Loucy (cell line): ENCODE data around the gene PCDH20.
"Not testable (repeated sequence)": the region's sequence is repeated elsewhere in the genome, so short reads cannot be mapped to it uniquely, and the experiment has no call there.

Source experiments
- H2AFZ ChIP-seq: fragments of 200-600 bp; sonication (generic); 2 replicates; pipeline ENCODE4 v1.6.0; 2016; ENCODE audit warnings: antibody characterized with exemption, mild to moderate bottlenecking, low read length, moderate library complexity
- H3F3A ChIP-seq: fragments of 200-600 bp; 2 replicates; pipeline ENCODE4 v1.6.0; 2016; ENCODE audit warnings: antibody characterized with exemption, low read depth, mild to moderate bottlenecking
- H3K27me3 ChIP-seq: fragments of 200-600 bp; sonication (generic); 2 replicates; pipeline ENCODE4 v1.6.1; 2014; ENCODE audit warnings: low read length, mild to moderate bottlenecking; ENCODE audit not compliant: insufficient read depth, poor library complexity, severe bottlenecking
- H3K36me3 ChIP-seq: fragments of 200-600 bp; sonication (generic); 2 replicates; pipeline ENCODE4 v1.6.1; 2016; ENCODE audit warnings: low read length; ENCODE audit not compliant: insufficient read depth
- H3K4me1 ChIP-seq: fragments of 200-600 bp; sonication (generic); 2 replicates; pipeline ENCODE4 v1.5.1; 2014; ENCODE audit warnings: low read length, mild to moderate bottlenecking; ENCODE audit not compliant: insufficient read depth, poor library complexity, severe bottlenecking
- H3K4me2 ChIP-seq: fragments of 200-600 bp; sonication (generic); 2 replicates; pipeline ENCODE4 v1.6.0; 2014; ENCODE audit warnings: antibody characterized with exemption, low read length, low read depth, mild to moderate bottlenecking; ENCODE audit not compliant: poor library complexity, severe bottlenecking
- H3K4me3 ChIP-seq: fragments of 200-600 bp; sonication (generic); 2 replicates; pipeline ENCODE4 v1.5.1; 2014; ENCODE audit warnings: low read length, mild to moderate bottlenecking, mixed read lengths; ENCODE audit not compliant: poor library complexity, severe bottlenecking
- H3K79me2 ChIP-seq: fragments of 200-600 bp; sonication (generic); 2 replicates; pipeline ENCODE4 v1.6.1; 2014; ENCODE audit warnings: low read length; ENCODE audit not compliant: insufficient read depth
- H3K9ac ChIP-seq: fragments of 200-600 bp; sonication (generic); 2 replicates; pipeline ENCODE4 v1.6.0; 2014; ENCODE audit warnings: mild to moderate bottlenecking, low read depth, low read length, moderate library complexity; ENCODE audit not compliant: poor library complexity, severe bottlenecking
- H3K9me2 ChIP-seq: fragments of 200-600 bp; sonication (generic); replicated peaks from 2 replicates; pipeline ENCODE4 v1.6.1; 2016; ENCODE audit warnings: low read depth, low read length, mixed read lengths
- H3K9me3 ChIP-seq: fragments of 200-600 bp; sonication (generic); 2 replicates; pipeline ENCODE4 v1.6.1; 2014; ENCODE audit warnings: mild to moderate bottlenecking, antibody characterized with exemption, low read length, low read depth; ENCODE audit not compliant: insufficient read depth
- H4K20me1 ChIP-seq: fragments of 200-600 bp; sonication (generic); 2 replicates; pipeline ENCODE4 v1.6.0; 2014; ENCODE audit warnings: antibody characterized with exemption, low read length, mild to moderate bottlenecking; ENCODE audit not compliant: insufficient read depth, poor library complexity, severe bottlenecking
- EZH2phosphoT487 ChIP-seq: fragments of 200-600 bp; IDR thresholded peaks from 2 replicates; pipeline ENCODE4 v1.6.1; 2018; ENCODE audit warnings: antibody characterized with exemption, mild to moderate bottlenecking, moderate library complexity, borderline replicate concordance
- TF ChIP-seq, protein P1 (sequence below): fragments of 200-600 bp; sonication (generic); conservative IDR thresholded peaks from 2 replicates; pipeline ENCODE4 v1.5.1; 2014; ENCODE audit warnings: mild to moderate bottlenecking, antibody characterized with exemption, low read length

PCDH20 gene

DNA sequence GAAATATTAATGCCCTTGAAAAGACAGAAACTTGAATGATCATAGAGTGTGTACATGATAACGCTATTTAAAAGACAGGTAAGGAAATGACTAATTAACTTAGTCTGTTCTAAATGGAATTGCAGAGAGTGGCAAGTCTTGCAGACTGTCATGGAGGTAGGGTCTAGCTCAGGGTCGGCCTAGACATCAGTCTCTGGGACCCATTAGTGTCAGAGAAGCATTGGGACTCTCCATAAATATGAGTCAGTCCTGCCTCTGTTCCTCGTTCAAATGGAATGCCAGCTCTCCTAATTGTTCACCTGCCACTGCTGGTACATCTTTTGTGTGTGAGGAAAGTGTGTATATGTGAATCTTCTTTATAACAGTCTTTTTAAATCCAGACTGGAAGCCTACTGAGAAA is 28.0 kb downstream of the PCDH20 start:
- no peaks in the 10 kb centered on the region for H4K20me1 ChIP-seq
- H3K4me2 ChIP-seq, result no peak overlapping the region
- TF ChIP-seq EZH2phosphoT487, result no peak
- TF ChIP-seq, protein P1, sequence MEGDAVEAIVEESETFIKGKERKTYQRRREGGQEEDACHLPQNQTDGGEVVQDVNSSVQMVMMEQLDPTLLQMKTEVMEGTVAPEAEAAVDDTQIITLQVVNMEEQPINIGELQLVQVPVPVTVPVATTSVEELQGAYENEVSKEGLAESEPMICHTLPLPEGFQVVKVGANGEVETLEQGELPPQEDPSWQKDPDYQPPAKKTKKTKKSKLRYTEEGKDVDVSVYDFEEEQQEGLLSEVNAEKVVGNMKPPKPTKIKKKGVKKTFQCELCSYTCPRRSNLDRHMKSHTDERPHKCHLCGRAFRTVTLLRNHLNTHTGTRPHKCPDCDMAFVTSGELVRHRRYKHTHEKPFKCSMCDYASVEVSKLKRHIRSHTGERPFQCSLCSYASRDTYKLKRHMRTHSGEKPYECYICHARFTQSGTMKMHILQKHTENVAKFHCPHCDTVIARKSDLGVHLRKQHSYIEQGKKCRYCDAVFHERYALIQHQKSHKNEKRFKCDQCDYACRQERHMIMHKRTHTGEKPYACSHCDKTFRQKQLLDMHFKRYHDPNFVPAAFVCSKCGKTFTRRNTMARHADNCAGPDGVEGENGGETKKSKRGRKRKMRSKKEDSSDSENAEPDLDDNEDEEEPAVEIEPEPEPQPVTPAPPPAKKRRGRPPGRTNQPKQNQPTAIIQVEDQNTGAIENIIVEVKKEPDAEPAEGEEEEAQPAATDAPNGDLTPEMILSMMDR, result no peak
- H3K79me2 ChIP-seq, result no peaks in the 10 kb centered on the region
- no peak overlapping the region for H3K4me3 ChIP-seq
- no peaks in the 10 kb centered on the region for H3K4me1 ChIP-seq
- no peak overlapping the region for H3K9ac ChIP-seq
- H3F3A ChIP-seq, result no peaks in the 10 kb centered on the region
- H3K9me3 ChIP-seq, result no peaks in the 10 kb centered on the region
- H3K27me3 ChIP-seq, result peaks cover 4% of the 10 kb centered on the region
- H2AFZ ChIP-seq, result peak overlapping the region; percentile 28; the same call in 1 of the 2 replicates
- no peaks in the 10 kb centered on the region for H3K9me2 ChIP-seq
- H3K36me3 ChIP-seq, result no peaks in the 10 kb centered on the region

DNA sequence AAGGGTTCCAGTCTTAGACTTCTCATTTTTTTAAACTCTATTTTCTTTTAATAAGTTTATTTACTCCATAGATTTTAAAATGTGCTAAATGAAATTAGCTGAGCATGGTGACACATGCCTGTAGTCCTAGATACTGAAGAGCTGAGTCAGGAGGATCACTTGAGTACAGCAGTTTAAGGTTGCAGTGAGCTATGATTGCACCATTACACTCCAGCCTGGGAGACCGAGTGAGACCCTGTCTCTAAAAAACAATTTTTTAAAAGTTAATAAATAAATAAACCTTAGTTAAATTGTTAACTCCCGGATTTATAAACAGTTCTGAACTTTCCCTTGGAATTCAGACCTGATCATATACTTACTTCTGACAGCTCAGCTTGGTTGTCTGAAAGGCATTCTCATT is 32.5 kb downstream of the PCDH20 start:
- no peak overlapping the region for H3K4me2 ChIP-seq

DNA sequence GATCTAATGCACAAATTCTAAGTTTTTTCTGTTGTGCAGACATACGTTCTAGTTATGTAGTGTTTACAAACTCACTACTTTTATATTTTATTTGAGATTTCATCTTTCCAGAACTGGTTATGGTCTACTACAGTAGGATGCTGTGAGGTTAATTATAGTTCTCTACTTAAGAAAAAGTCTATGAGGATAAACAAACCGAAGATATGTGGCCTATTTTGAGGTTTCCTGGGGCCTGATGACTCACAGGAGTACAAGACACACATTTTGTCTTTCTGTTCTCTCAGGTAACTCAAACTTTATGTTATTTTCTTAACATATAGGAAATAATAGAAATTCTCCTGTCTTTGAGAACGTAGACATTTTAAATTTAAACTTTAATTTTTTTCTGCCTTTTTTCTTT is 45.1 kb downstream of the PCDH20 start:
- peak overlapping the region; percentile 49 for H3K4me2 ChIP-seq
- H3K36me3 ChIP-seq, result no peaks in the 10 kb centered on the region
- H3K9me2 ChIP-seq, result no peaks in the 10 kb centered on the region
- TF ChIP-seq EZH2phosphoT487, result no peak
- TF ChIP-seq, protein P1, result no peak
- no peaks in the 10 kb centered on the region for H3K27me3 ChIP-seq
- H2AFZ ChIP-seq, result no peak overlapping the region
- no peaks in the 10 kb centered on the region for H3K9me3 ChIP-seq
- H3F3A ChIP-seq, result no peaks in the 10 kb centered on the region
- no peak overlapping the region for H3K9ac ChIP-seq
- peaks cover 25% of the 10 kb centered on the region for H3K4me1 ChIP-seq
- H3K4me3 ChIP-seq, result no peak overlapping the region
- no peaks in the 10 kb centered on the region for H4K20me1 ChIP-seq
- H3K79me2 ChIP-seq, result no peaks in the 10 kb centered on the region

More for the DNA sequence above, 32.5 kb downstream of the PCDH20 start:
- H3K9me2 ChIP-seq, result no peaks in the 10 kb centered on the region
- no peak overlapping the region for H3K4me3 ChIP-seq
- TF ChIP-seq, protein P1, result no peak
- TF ChIP-seq EZH2phosphoT487, result no peak
- H3K4me1 ChIP-seq, result peaks cover 5% of the 10 kb centered on the region
- H3K9ac ChIP-seq, result no peak overlapping the region
- no peaks in the 10 kb centered on the region for H3F3A ChIP-seq
- H4K20me1 ChIP-seq, result no peaks in the 10 kb centered on the region
- H3K9me3 ChIP-seq, result no peaks in the 10 kb centered on the region
- no peaks in the 10 kb centered on the region for H3K27me3 ChIP-seq
- H2AFZ ChIP-seq, result no peak overlapping the region
- no peaks in the 10 kb centered on the region for H3K36me3 ChIP-seq
- H3K79me2 ChIP-seq, result no peaks in the 10 kb centered on the region

DNA sequence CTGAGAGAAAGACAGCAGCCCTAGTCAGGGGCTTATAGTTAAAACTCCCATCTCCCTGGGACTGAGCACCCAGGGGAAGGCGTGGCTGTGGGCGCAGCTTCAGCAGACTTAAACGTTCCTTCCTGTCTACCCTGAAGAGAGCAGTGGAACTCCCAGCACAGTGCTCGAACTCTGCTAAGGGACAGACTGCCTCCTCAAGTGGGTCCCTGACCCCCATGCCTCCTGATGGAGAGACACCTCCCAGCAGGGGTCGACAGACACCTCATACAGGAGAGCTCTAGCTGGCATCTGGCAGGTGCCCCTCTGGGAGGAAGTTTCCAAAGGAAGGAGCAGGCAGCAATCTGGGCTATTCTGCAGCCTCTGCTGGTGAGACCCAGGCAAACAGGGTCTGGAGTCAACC is 51.0 kb downstream of the PCDH20 start:
- H4K20me1 ChIP-seq, H3K9me2 ChIP-seq, H2AFZ ChIP-seq, H3K79me2 ChIP-seq, H3K4me2 ChIP-seq, H3K27me3 ChIP-seq, H3K9me3 ChIP-seq, H3K4me3 ChIP-seq, H3F3A ChIP-seq, H3K4me1 ChIP-seq, H3K36me3 ChIP-seq, H3K9ac ChIP-seq: not testable (repeated sequence)
